ENCODE measurements around the gene KLF6.

- no peak for TF ChIP-seq POLR2A (IDR thresholded peaks at IDR 0.05)
- no peak for TF ChIP-seq CTCF (IDR thresholded peaks at IDR 0.05)
Measured at GRCh38 chr10:3828404-3829155, 43.6 kb upstream of the KLF6 start.

Data from right lobe of liver (tissue), 4 donors.